Activated T-cell treated with anti-CD3 and anti-CD28 coated beads, Interleukin-2, amount 50 U/mL, for 1 hour (primary cell): ENCODE results near the gene UFSP1.

Experiments used
- DNase-seq: peaks from one replicate; pipeline ENCODE4 v3.0.0-alpha.2; 2020

UFSP1 gene

DNA sequence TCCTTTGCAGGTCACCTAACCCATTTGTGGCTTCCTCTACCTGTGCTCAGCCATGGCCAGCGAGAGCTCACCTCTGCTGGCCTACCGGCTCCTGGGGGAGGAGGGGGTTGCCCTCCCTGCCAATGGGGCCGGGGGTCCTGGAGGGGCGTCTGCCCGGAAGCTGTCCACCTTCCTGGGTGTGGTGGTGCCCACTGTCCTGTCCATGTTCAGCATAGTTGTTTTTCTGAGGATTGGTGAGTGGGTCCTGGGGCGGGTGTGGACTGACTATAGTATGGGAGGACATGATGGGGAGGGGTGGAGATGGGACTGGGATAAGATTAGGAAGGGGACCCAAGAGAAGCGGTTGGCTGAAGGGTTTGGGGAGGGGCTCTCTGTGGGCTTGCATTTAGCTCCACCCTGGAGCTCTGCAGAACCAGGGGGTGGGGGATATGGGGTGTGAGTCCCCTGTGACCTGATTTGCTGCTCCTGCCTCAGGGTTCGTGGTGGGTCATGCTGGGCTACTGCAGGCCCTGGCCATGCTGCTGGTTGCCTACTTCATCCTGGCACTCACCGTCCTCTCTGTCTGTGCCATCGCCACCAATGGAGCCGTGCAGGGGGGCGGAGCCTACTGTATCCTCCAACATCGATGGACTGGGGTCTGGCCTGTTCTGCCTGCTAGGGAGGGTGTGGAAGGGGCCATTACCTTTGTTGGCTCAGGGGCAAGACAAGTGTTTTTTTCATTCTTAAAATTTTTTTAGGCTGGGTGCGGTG is 35.2 kb downstream of the UFSP1 start:
- DNase-seq = no peak

GRCh38 chr7:100852048-100852872 is 37.3 kb downstream of the UFSP1 start, which contains the start of gene SLC12A9:
Gene SLC12A9, plus strand, starts transcription at chr7:100852713. Its CDS starts 1,485 bp downstream, at chr7:100854198.
- peak; percentile 87 for DNase-seq

DNA sequence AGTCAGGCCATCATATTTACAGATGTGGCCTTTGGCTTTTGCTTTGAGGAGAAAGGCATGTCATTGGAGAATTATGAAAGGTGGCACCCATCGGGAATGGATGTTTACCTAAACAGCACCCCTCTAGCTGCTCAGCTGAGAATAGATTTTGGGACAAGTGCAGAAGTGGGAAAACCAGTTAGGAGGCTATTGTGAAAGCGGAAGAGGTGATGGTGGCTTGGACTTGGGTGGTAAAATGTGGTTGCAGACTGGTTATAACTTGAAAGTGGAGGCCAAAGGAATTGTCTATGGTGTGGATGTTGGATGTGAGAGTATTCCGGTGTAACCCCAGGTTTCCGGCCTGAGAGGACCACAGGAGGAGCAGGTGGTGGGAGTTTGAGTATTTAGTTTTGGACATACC is 42.2 kb downstream of the UFSP1 start:
- no peak for DNase-seq

- DNase-seq = no peak
These were observed 48.9 kb downstream of the UFSP1 start for GRCh38 chr7:100840470-100841100.

DNA sequence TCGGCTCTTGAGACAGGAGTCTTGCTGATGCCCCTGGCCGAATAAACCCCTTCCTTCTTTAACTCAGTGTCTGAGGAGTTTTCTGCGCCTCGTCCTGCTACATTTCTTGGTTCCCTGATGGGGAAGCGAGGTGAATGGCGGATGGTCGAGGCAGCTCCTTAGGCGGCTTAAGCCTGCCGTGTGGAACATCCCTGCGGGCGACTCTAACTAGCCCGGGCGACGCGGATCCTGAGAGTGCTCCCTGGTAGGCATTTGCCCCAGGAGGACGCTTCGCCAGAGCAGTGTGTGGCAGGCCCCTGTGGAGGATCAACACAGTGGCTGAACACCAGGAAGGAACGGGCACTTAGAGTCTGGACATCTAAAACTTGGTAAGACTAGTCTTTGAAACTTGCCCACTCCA is 50.2 kb downstream of the UFSP1 start:
- DNase-seq = no peak
